ENCODE data around the gene IGFL2. TPM values are rescaled to one million over a fixed set of nuclear protein-coding genes. Genes with fewer than 3 reads are reported as not detected.
"Not testable (repeated sequence)": the region's sequence is repeated elsewhere in the genome, so short reads cannot be mapped to it uniquely, and the experiment has no call there.

IGFL2 gene
- polyA plus RNA-seq, 3 donors: not detected

DNA sequence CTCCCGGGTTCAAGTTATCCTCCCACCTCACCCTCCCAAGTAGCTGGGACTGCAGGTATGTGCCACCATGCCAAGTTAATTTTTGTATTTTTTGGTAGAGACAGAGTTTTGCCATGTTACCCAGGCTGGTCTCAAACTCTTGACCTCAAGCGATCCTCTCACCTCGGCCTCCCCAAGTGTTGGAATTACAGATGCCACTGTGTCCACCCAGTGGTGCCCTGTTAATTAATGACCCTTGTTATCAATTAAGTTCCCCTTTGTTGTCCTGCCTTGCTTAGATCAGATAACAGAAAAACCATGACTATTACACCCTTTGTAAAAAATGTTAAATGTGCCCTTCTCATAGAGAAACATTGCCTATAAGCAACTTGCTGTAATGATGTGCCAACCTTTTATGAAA lies 47.1 kb downstream of the IGFL2 start:
- no peaks in the 10 kb centered on the region for H3K27me3 ChIP-seq (ENCODE audit: control insufficient read depth in 2 of 2, insufficient read depth in 2 of 2, low read length in 2 of 2)
- H3K4me3 Mint-ChIP-seq: no peak overlapping the region
- no peak overlapping the region for H2AFZ ChIP-seq (ENCODE audit: insufficient read depth, low read depth, low read length, poor library complexity, severe bottlenecking)
- peak overlapping the region in 5 of 7 donors; percentile 5 to 99 (median 57) for H3K27ac Mint-ChIP-seq
- H3K36me3 ChIP-seq (replicated peaks in 1 of 2; ENCODE audit: control insufficient read depth in 1 of 2, insufficient read depth in 2 of 2, low read length in 2 of 2): no peaks in the 10 kb centered on the region
- H3K4me3 ChIP-seq (replicated peaks in 1 of 3; ENCODE audit: low read depth in 2 of 3, low read length in 3 of 3): no peak overlapping the region
- no peak overlapping the region for H3K27ac ChIP-seq (ENCODE audit: low read depth in 1 of 2, low read length in 2 of 2)
- 95% methylated on average over 2 of the region's 3 CpGs for WGBS (ENCODE audit: insufficient coverage)
- H3K9me3 ChIP-seq (replicated peaks in 1 of 2; ENCODE audit: control insufficient read depth in 1 of 2, insufficient read depth in 1 of 2, low read length in 2 of 2): no peaks in the 10 kb centered on the region
- no peaks in the 10 kb centered on the region for H3K79me2 ChIP-seq (ENCODE audit: insufficient read depth, low read length)
- DNase-seq: no peak
- no peak overlapping the region for H3K9ac ChIP-seq (ENCODE audit: insufficient read depth, low read length, poor library complexity, severe bottlenecking)
- H4K20me1 ChIP-seq (ENCODE audit: insufficient read depth, low read length): no peaks in the 10 kb centered on the region
- no peak overlapping the region for H3K4me2 ChIP-seq (replicated peaks; ENCODE audit: extremely low read depth, low read length, poor library complexity, severe bottlenecking)
- peaks cover 31 to 34% of the 10 kb centered on the region in 2 donors for H3K4me1 ChIP-seq (ENCODE audit: control insufficient read depth in 1 of 2, insufficient read depth in 2 of 2, low read length in 2 of 2)
- no peaks in the 10 kb centered on the region for H3K36me3 Mint-ChIP-seq
- TF ChIP-seq, protein P1, sequence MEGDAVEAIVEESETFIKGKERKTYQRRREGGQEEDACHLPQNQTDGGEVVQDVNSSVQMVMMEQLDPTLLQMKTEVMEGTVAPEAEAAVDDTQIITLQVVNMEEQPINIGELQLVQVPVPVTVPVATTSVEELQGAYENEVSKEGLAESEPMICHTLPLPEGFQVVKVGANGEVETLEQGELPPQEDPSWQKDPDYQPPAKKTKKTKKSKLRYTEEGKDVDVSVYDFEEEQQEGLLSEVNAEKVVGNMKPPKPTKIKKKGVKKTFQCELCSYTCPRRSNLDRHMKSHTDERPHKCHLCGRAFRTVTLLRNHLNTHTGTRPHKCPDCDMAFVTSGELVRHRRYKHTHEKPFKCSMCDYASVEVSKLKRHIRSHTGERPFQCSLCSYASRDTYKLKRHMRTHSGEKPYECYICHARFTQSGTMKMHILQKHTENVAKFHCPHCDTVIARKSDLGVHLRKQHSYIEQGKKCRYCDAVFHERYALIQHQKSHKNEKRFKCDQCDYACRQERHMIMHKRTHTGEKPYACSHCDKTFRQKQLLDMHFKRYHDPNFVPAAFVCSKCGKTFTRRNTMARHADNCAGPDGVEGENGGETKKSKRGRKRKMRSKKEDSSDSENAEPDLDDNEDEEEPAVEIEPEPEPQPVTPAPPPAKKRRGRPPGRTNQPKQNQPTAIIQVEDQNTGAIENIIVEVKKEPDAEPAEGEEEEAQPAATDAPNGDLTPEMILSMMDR (IDR thresholded peaks at IDR 0.05): no peak
- peaks cover 14 to 17% (median 16%) of the 10 kb centered on the region in 3 donors for H3K27me3 Mint-ChIP-seq (ENCODE audit: low read depth in 3 of 3)
- intact Hi-C loops (cut with micrococcal nuclease): loop anchor here in 1 of 2 donors (10.0 kb wide), 1 partner anchor 180 kb away; no protein-coding TSS in a partner anchor
- peaks cover 0 to 1% (median 0%) of the 10 kb centered on the region in 7 donors for H3K9me3 Mint-ChIP-seq
- H3K4me1 Mint-ChIP-seq: peaks cover 37% of the 10 kb centered on the region

DNA sequence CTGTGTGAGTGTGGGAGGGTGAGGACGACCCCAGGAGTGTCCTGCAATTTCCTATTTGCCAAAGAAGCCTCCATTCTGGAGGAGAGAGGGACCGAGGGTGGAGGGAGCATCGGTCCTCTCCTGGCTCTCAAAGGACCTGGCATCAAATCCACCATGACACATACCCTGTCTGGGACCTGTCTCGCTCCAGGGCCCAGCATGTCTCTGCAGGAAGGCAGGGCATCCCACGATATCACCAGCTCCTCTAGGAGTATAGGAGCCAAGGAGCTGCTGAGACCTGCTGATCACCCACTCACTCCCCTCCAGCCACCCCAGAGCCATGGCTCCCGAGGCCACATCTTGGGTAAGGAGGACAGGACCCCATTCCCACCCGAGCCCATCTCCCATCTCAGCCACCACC lies 47.9 kb downstream of the IGFL2 start:
- not testable (repeated sequence) for H3K27me3 ChIP-seq (ENCODE audit: control insufficient read depth in 2 of 2, insufficient read depth in 2 of 2, low read length in 2 of 2)

More for the DNA sequence above, 47.9 kb downstream of the IGFL2 start:
- DNase-seq; H3K36me3 Mint-ChIP-seq; H3K9me3 Mint-ChIP-seq; H3K79me2 ChIP-seq (ENCODE audit: insufficient read depth, low read length); H3K9ac ChIP-seq (ENCODE audit: insufficient read depth, low read length, poor library complexity, severe bottlenecking); H3K4me3 Mint-ChIP-seq; H3K9me3 ChIP-seq (replicated peaks in 1 of 2; ENCODE audit: control insufficient read depth in 1 of 2, insufficient read depth in 1 of 2, low read length in 2 of 2); H3K4me3 ChIP-seq (replicated peaks in 1 of 3; ENCODE audit: low read depth in 2 of 3, low read length in 3 of 3); H3K27ac ChIP-seq (ENCODE audit: low read depth in 1 of 2, low read length in 2 of 2); H3K36me3 ChIP-seq (replicated peaks in 1 of 2; ENCODE audit: control insufficient read depth in 1 of 2, insufficient read depth in 2 of 2, low read length in 2 of 2); H3K4me2 ChIP-seq (replicated peaks; ENCODE audit: extremely low read depth, low read length, poor library complexity, severe bottlenecking); H4K20me1 ChIP-seq (ENCODE audit: insufficient read depth, low read length); H2AFZ ChIP-seq (ENCODE audit: insufficient read depth, low read depth, low read length, poor library complexity, severe bottlenecking): not testable (repeated sequence)
- H3K27me3 Mint-ChIP-seq (ENCODE audit: low read depth in 3 of 3): peaks cover 12 to 15% (median 14%) of the 10 kb centered on the region in 3 donors
- 89% methylated on average over 3 of the region's 7 CpGs for WGBS (ENCODE audit: insufficient coverage)
- H3K4me1 ChIP-seq (ENCODE audit: control insufficient read depth in 1 of 2, insufficient read depth in 2 of 2, low read length in 2 of 2): peaks cover 31 to 34% of the 10 kb centered on the region in 2 donors
- peak overlapping the region in 1 of 7 donors; percentile 23 for H3K27ac Mint-ChIP-seq
- intact Hi-C loops (cut with micrococcal nuclease): loop anchor here in 1 of 2 donors (10.0 kb wide), 1 partner anchor 181 kb away; no protein-coding TSS in a partner anchor
- peaks cover 35% of the 10 kb centered on the region for H3K4me1 Mint-ChIP-seq

Data from CD14-positive monocyte (primary cell).